Measurements from ENCODE around the gene FHIT. TPM values are rescaled to one million over a fixed set of nuclear protein-coding genes. Genes with fewer than 3 reads are reported as not detected.

Gene FHIT
- total and polyA plus RNA-seq, 2 experiments from 2014 or later, result 9.7 to 16.2 TPM

DNA sequence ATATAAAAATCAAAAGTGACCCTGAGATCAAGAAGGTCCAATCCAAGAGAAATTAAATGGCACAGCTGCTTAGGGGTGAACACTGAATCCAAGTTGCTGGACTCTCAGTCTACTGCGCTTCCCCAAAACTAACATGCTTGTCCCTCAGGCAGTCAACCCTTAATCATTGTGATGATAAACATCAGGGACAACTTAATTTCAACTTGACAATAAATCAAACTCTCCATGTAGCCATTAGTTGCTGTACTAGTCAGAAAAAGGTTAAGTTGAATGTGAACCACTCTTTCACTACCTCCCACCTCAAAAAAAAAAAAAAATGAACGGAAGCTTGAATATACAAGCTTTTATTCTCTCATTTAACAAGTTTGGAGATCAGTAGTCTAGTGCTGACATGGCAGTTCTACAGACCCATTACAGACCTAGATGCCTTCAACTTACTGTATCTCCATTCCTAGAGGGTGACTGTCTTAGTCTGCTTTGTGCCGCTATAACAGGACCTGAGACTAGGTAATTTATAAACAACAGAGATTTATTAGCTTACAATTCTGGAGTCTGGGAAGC lies 185.7 kb downstream of the FHIT start:
- Histone ChIP-seq H3K79me2 (no peaks in the 10 kb centered on the region), H3K27ac (no peak overlapping the region), H3K27me3 (no peaks in the 10 kb centered on the region), H3K9me2 (replicated peaks; ENCODE audit: insufficient read depth) (no peaks in the 10 kb centered on the region), H3K4me3 (no peak overlapping the region), H3K36me3 (replicated peaks; ENCODE audit: insufficient read depth, low read depth) (no peaks in the 10 kb centered on the region), H3K4me2 (no peak overlapping the region), H2AFZ (no peak overlapping the region), H4K20me1 (ENCODE audit: insufficient read depth, poor library complexity, severe bottlenecking) (no peaks in the 10 kb centered on the region), H3K4me1 (ENCODE audit: insufficient read depth) (no peaks in the 10 kb centered on the region), H3K9me3 (ENCODE audit: low read depth) (no peaks in the 10 kb centered on the region)
- no peak for DNase-seq (ENCODE audit: low spot score)
- TF ChIP-seq EZH2 (IDR thresholded peaks at IDR 0.05; ENCODE audit: borderline replicate concordance) (no peak), EZH2phosphoT487 (IDR thresholded peaks at IDR 0.05; ENCODE audit: low read depth, severe bottlenecking, unreplicated experiment) (no peak)
- TF ChIP-seq, protein P1, sequence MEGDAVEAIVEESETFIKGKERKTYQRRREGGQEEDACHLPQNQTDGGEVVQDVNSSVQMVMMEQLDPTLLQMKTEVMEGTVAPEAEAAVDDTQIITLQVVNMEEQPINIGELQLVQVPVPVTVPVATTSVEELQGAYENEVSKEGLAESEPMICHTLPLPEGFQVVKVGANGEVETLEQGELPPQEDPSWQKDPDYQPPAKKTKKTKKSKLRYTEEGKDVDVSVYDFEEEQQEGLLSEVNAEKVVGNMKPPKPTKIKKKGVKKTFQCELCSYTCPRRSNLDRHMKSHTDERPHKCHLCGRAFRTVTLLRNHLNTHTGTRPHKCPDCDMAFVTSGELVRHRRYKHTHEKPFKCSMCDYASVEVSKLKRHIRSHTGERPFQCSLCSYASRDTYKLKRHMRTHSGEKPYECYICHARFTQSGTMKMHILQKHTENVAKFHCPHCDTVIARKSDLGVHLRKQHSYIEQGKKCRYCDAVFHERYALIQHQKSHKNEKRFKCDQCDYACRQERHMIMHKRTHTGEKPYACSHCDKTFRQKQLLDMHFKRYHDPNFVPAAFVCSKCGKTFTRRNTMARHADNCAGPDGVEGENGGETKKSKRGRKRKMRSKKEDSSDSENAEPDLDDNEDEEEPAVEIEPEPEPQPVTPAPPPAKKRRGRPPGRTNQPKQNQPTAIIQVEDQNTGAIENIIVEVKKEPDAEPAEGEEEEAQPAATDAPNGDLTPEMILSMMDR (IDR thresholded peaks at IDR 0.05; ENCODE audit: poor library complexity), result no peak
- WGBS (ENCODE audit: low lambda C conversion rate, missing lambda C conversion rate), result 43% methylated on average over 3 of the region's 3 CpGs

DNA sequence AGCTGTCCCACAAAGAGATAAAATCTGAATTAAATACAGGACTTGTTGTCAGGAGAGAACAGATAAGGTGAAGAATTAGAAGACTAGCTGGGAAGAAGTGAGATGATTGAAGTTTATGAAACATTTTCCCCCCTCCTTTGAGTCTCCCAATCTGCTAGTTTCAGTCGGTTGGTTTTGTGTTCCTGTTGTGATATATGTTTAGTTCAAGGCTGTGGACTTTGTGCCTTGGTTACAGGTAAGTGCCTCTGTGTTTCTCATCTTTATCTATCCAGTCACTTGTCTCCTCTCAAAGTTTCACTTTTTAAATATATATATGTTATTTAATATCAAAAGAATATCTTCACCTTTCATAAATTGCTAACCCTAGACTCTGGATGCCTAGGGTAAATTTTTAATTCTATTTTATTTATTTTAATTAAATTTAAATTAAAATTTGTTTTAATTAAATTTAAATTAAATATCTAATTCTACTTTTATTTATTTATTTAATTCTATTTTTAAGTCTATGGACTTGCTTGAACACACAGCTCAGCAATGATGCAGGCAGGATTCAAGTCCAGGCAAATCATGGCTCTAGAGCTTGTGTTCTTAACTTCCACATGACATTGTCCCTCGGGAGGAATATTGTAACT lies 190.0 kb downstream of the FHIT start:
- no peaks in the 10 kb centered on the region for H3K79me2 ChIP-seq
- H2AFZ ChIP-seq, result no peak overlapping the region
- TF ChIP-seq, protein P1 (IDR thresholded peaks at IDR 0.05; ENCODE audit: poor library complexity), result no peak
- no peak for TF ChIP-seq EZH2 (IDR thresholded peaks at IDR 0.05; ENCODE audit: borderline replicate concordance)
- TF ChIP-seq EZH2phosphoT487 (IDR thresholded peaks at IDR 0.05; ENCODE audit: low read depth, severe bottlenecking, unreplicated experiment), result no peak
- no peak overlapping the region for H3K27ac ChIP-seq
- no peaks in the 10 kb centered on the region for H3K4me1 ChIP-seq (ENCODE audit: insufficient read depth)
- no peaks in the 10 kb centered on the region for H3K9me3 ChIP-seq (ENCODE audit: low read depth)
- H3K4me3 ChIP-seq, result no peak overlapping the region
- no peaks in the 10 kb centered on the region for H3K36me3 ChIP-seq (replicated peaks; ENCODE audit: insufficient read depth, low read depth)
- no peaks in the 10 kb centered on the region for H4K20me1 ChIP-seq (ENCODE audit: insufficient read depth, poor library complexity, severe bottlenecking)
- DNase-seq (ENCODE audit: low spot score), result no peak
- no peak overlapping the region for H3K4me2 ChIP-seq
- no peaks in the 10 kb centered on the region for H3K9me2 ChIP-seq (replicated peaks; ENCODE audit: insufficient read depth)
- WGBS (ENCODE audit: low lambda C conversion rate, missing lambda C conversion rate), result 80% methylated on average over 2 of the region's 2 CpGs
- no peaks in the 10 kb centered on the region for H3K27me3 ChIP-seq

DNA sequence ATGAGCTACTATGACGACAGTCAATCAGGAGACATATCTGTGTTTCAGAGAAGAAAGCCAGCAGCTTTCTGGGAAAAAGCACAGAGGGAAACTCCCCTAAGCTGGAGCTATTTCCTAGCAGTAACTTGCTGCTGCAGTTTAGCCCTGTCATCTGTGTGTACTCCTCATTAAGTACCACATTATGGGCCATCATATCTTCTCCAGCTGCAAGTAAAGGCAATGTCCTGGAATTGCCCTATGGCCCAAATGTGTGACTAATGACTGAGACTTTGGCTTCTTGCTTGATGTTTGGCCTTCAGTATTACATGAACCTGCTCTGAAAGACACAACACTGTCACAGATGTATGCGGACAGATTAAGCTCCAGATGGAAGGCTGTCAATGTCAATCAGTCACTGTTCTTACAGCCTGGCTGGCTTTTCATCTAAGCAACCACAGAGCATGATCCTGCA lies 190.8 kb downstream of the FHIT start:
- H3K4me3 ChIP-seq, result no peak overlapping the region
- no peaks in the 10 kb centered on the region for H3K27me3 ChIP-seq
- H3K9me2 ChIP-seq (replicated peaks; ENCODE audit: insufficient read depth), result no peaks in the 10 kb centered on the region
- peak; percentile 8 for DNase-seq (ENCODE audit: low spot score)
- no peak overlapping the region for H2AFZ ChIP-seq
- H3K4me1 ChIP-seq (ENCODE audit: insufficient read depth), result no peaks in the 10 kb centered on the region
- 83% methylated on average over 2 of the region's 2 CpGs for WGBS (ENCODE audit: low lambda C conversion rate, missing lambda C conversion rate)
- no peaks in the 10 kb centered on the region for H4K20me1 ChIP-seq (ENCODE audit: insufficient read depth, poor library complexity, severe bottlenecking)
- no peaks in the 10 kb centered on the region for H3K36me3 ChIP-seq (replicated peaks; ENCODE audit: insufficient read depth, low read depth)
- H3K79me2 ChIP-seq, result no peaks in the 10 kb centered on the region
- H3K27ac ChIP-seq, result no peak overlapping the region
- no peak overlapping the region for H3K4me2 ChIP-seq
- TF ChIP-seq, protein P1 (IDR thresholded peaks at IDR 0.05; ENCODE audit: poor library complexity), result no peak
- TF ChIP-seq EZH2phosphoT487 (IDR thresholded peaks at IDR 0.05; ENCODE audit: low read depth, severe bottlenecking, unreplicated experiment), result no peak
- no peak for TF ChIP-seq EZH2 (IDR thresholded peaks at IDR 0.05; ENCODE audit: borderline replicate concordance)
- H3K9me3 ChIP-seq (ENCODE audit: low read depth), result no peaks in the 10 kb centered on the region

Data from hepatocyte (in vitro differentiated cells).